Ovary (tissue), 9 donors: Measurements from ENCODE around the gene TTC39B. TPM values are rescaled to one million over a fixed set of nuclear protein-coding genes. Genes with fewer than 3 reads are reported as not detected.

Experiments used
- DNase-seq, 5 donors: peaks; one replicate each; pipeline ENCODE4 v3.0.0-alpha.2; 2019 to 2020
- H3K27ac ChIP-seq, 2 donors: fragments of 200-600 bp; one replicate each; pipeline versions ENCODE4 v1.5.1 to v1.8.0; 2019 to 2022
- H3K27me3 ChIP-seq: fragments of 200-600 bp; one replicate; pipeline ENCODE4 v1.8.0; 2022
- H3K36me3 ChIP-seq: fragments of 200-600 bp; sonication (generic); one replicate; pipeline ENCODE4 v1.5.1; 2019
- H3K4me1 ChIP-seq: one replicate; pipeline ENCODE4 v1.8.1; 2013; ENCODE audit warnings: mild to moderate bottlenecking, moderate library complexity; ENCODE audit not compliant: insufficient read depth
- H3K4me3 ChIP-seq: fragments of 200-600 bp; sonication (generic); one replicate; pipeline ENCODE4 v1.5.1; 2017
- H3K9me3 ChIP-seq, 2 donors: fragments of 200-600 bp in 1 of 2; sonication (generic) in 1 of 2; one replicate each; pipeline versions ENCODE4 v1.5.1 to v1.8.1; 2013 to 2019; ENCODE audit warnings: mild to moderate bottlenecking in 1 of 2, moderate library complexity in 1 of 2
- CTCF ChIP-seq, 3 donors: fragments of 450-650 bp in 2 of 3; fragments of 200-600 bp in 1 of 3; IDR thresholded peaks; one replicate each; pipeline versions ENCODE4 v1.5.1 to v1.8.0; 2016 to 2022; ENCODE audit warnings: antibody characterized with exemption in 3 of 3, mild to moderate bottlenecking in 1 of 3
- EP300 ChIP-seq: sonication (generic); formaldehyde crosslinking; IDR thresholded peaks from one replicate; pipeline ENCODE4 v1.6.1; 2017; ENCODE audit warnings: antibody characterized with exemption
- POLR2A ChIP-seq: fragments of 450-650 bp; IDR thresholded peaks from one replicate; pipeline ENCODE4 v1.6.1; 2017; ENCODE audit warnings: antibody characterized with exemption, mild to moderate bottlenecking, moderate library complexity
- WGBS, 3 donors: extraction: QIAGEN DNeasy Blood & Tissue Kit in 1 of 3; methylation state at CpG; one replicate each; pipeline versions ENCODE4 v1.1.5 to v1.1.7; 2013 to 2017; 5-methylcytosine and 5-hydroxymethylcytosine counted together
- intact Hi-C, 4 donors: fragments of 100-400 bp; cut with DNase I; formaldehyde crosslinking; loops; one replicate each; pipeline versions ENCODE4 v1.11.0 to v1.15.1; 2022 to 2023
- polyA plus RNA-seq, 2 donors: library from polyadenylated mRNA; stranded (reverse); fragments of 200-250 nt in 1 of 2; fragments of 350-450 nt in 1 of 2; fragmentation: Illumina TruSeq in 1 of 2; extraction: RNeasy Lipid Tissue Mini Kit (QIAGEN cat#74804) in 1 of 2; gene quantifications; one replicate each; pipeline ENCODE4 v1.2.3, GENCODE V29; 2013 to 2014
- total RNA-seq, 7 donors: library from RNA; depleted of rRNA in 2 of 7; stranded (reverse); fragments of >200 nt in 2 of 7; fragmentation: NEBNext Ultra II Directional in 3 of 7; extraction: Animal tissue kit (Norgen Biotek cat#: 25700) in 3 of 7; gene quantifications; one replicate each; pipeline versions ENCODE4 v1.1.0 to v1.2.4, GENCODE V29; 2016 to 2023
- donor health status: DM: no; HTN: no; CAD: no; lungs with moderate emphysema.
- donor health status: DM: no; HTN: no; CAD: no.
- donor health status: Bipolar disorder and iron deficiency.
- donor health status: DM: yes; HTN: yes; CAD: no.
- donor health status: DM: no; HTN: no; CAD: no.
- donor health status: DM: yes; HTN: yes; CAD: no.

Gene TTC39B
- total and polyA plus RNA-seq, 9 donors = 2.9 to 26.0 (median 11.0) TPM

DNA sequence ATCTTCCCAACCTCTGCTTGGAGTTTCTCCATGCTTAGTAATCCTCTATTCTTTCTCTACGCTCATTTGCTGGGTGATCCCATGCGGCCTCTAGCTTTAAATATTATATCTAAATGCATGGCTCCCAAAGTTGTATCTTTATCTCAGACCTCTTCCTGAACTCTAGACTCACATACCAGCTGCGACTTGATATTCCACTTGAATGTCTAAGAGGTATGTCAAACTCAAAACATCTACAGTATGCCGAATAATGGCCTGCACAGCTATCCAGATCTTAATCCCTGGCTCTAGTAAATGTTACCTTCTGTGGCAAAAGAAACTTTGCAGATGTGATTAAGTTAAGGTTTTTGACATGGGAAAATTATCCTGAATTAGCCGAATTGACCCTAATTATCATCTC, 179.2 kb downstream of the TTC39B start:
- H3K4me3 ChIP-seq = no peak overlapping the region
- no peaks in the 10 kb centered on the region for H3K36me3 ChIP-seq
- no peak for DNase-seq
- no peak overlapping the region for H3K27ac ChIP-seq
- TF ChIP-seq EP300 (no peak), POLR2A (no peak), CTCF (IDR thresholded peaks at IDR 0.05) (no peak)
- intact Hi-C loops = no loop called here
- H3K9me3 ChIP-seq = no peaks in the 10 kb centered on the region
- no peaks in the 10 kb centered on the region for H3K27me3 ChIP-seq
- 84 to 90% (median 89%) methylated on average over 5 of the region's 5 CpGs for WGBS, 3 donors
- H3K4me1 ChIP-seq = no peaks in the 10 kb centered on the region

DNA sequence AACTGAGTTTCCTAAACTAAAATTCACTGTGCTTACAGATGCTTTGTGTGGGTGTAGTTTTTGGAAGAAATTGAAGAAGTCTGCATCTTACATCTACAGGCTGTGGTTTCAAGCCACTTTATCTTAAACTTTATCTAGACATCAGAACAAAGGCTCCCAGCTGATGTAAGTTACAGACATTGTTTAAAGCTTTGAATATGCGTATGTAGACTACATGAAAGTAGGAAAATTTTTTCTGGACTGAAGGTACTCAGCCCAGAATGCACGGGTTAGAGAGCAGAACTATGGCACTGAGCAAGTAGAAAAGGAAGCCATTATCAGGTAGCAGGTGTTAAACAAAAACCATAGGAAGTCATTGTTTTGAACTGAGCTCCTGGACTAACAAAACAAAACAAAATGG, 185.4 kb downstream of the TTC39B start:
- no peak for DNase-seq
- TF ChIP-seq CTCF (IDR thresholded peaks at IDR 0.05) (no peak), EP300 (no peak), POLR2A (no peak)
- WGBS, 3 donors = 78 to 86% (median 79%) methylated on average over 2 of the region's 2 CpGs
- no peaks in the 10 kb centered on the region for H3K36me3 ChIP-seq
- H3K4me3 ChIP-seq = no peak overlapping the region
- H3K27ac ChIP-seq = no peak overlapping the region
- no peaks in the 10 kb centered on the region for H3K27me3 ChIP-seq
- H3K9me3 ChIP-seq = no peaks in the 10 kb centered on the region
- intact Hi-C loops = no loop called here
- H3K4me1 ChIP-seq = no peaks in the 10 kb centered on the region

DNA sequence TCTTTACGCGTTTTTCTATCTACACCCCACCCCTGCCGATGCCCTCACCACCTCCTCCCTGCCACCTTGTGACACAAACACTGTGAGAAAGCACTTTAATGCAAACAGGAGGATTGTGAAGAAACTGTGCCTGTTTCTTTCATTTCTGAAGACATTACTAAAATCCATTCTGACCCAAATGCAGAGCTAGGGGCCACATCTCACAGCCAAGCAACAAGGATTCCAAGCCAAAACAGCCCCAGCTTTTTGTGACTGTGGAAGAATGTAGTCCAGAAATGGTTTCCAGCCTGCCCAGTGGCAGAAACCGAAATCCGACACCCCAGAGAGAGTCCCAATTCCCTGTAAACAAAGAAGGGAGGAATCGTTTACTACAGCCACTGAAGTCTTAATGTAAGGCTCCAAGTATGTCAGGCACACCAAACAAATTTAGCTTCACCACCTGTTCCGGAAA, 190.9 kb downstream of the TTC39B start:
- no peaks in the 10 kb centered on the region for H3K9me3 ChIP-seq
- intact Hi-C loops = no loop called here
- TF ChIP-seq EP300 = no peak
- TF ChIP-seq POLR2A = no peak
- no peak for TF ChIP-seq CTCF (IDR thresholded peaks at IDR 0.05)
- no peak for DNase-seq
- H3K36me3 ChIP-seq = no peaks in the 10 kb centered on the region
- H3K4me1 ChIP-seq = no peaks in the 10 kb centered on the region
- H3K4me3 ChIP-seq = no peak overlapping the region
- no peaks in the 10 kb centered on the region for H3K27me3 ChIP-seq
- H3K27ac ChIP-seq = no peak overlapping the region
- 22 to 36% (median 32%) methylated on average over 7 of the region's 7 CpGs for WGBS, 3 donors

- Histone ChIP-seq H3K4me1 (no peaks in the 10 kb centered on the region), H3K9me3 (no peaks in the 10 kb centered on the region), H3K27me3 (no peaks in the 10 kb centered on the region), H3K36me3 (no peaks in the 10 kb centered on the region), H3K27ac (no peak overlapping the region), H3K4me3 (no peak overlapping the region)
- intact Hi-C loops = no loop called here
- TF ChIP-seq POLR2A = no peak
- TF ChIP-seq EP300 = no peak
- TF ChIP-seq CTCF (IDR thresholded peaks at IDR 0.05) = no peak
- DNase-seq = no peak
- 70 to 81% (median 77%) methylated on average over 5 of the region's 5 CpGs for WGBS, 3 donors
Observed at GRCh38 chr9:15115702-15116101, 191.3 kb downstream of the TTC39B start.

DNA sequence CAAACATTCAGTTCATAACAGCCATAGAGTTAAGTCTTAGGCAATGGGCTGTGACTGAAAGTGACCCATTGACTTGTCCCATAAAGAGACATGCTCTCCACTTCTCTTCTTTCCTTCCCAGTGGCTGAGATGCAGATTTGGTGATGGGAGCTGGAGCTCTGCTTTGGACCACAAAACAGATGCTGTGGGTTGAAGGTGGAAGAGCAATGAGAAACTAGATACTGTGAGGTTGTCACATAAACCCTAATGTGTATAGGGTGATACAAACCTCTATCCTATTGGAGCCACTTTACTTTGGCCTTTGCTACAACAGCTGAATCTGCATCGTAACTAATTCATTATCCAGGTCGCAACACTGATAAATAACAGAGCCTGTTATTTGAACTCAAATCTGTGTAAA, 192.0 kb downstream of the TTC39B start:
- DNase-seq = no peak
- no peaks in the 10 kb centered on the region for H3K9me3 ChIP-seq
- intact Hi-C loops = no loop called here
- no peak for TF ChIP-seq POLR2A
- no peak for TF ChIP-seq CTCF (IDR thresholded peaks at IDR 0.05)
- TF ChIP-seq EP300 = no peak
- no peaks in the 10 kb centered on the region for H3K27me3 ChIP-seq
- H3K4me1 ChIP-seq = no peaks in the 10 kb centered on the region
- 74 to 86% (median 80%) methylated on average over 2 of the region's 2 CpGs for WGBS, 3 donors
- no peaks in the 10 kb centered on the region for H3K36me3 ChIP-seq
- H3K4me3 ChIP-seq = no peak overlapping the region
- H3K27ac ChIP-seq = no peak overlapping the region
